Upper lobe of left lung (tissue), 4 donors: ENCODE data around the gene PLSCR2.

Experiments
- EP300 ChIP-seq, 4 donors: sonication (generic); formaldehyde crosslinking; IDR thresholded peaks; one replicate each; pipeline ENCODE4 v1.5.1; 2017; ENCODE audit warnings: antibody characterized with exemption in 4 of 4, control low read depth in 2 of 4
- POLR2A ChIP-seq, 4 donors: fragments of 450-650 bp; IDR thresholded peaks; one replicate each; pipeline ENCODE4 v1.5.1; 2016 to 2017; ENCODE audit warnings: antibody characterized with exemption in 4 of 4, mild to moderate bottlenecking in 2 of 4
- TF ChIP-seq, protein P1 (sequence below), 6 experiments: fragments of 450-650 bp in 4 of 6; fragments of 200-600 bp in 2 of 6; sonication (generic) in 2 of 6; IDR thresholded peaks; one replicate each; pipeline ENCODE4 v1.5.1; 2016 to 2019; ENCODE audit warnings: antibody characterized with exemption in 6 of 6

DNA sequence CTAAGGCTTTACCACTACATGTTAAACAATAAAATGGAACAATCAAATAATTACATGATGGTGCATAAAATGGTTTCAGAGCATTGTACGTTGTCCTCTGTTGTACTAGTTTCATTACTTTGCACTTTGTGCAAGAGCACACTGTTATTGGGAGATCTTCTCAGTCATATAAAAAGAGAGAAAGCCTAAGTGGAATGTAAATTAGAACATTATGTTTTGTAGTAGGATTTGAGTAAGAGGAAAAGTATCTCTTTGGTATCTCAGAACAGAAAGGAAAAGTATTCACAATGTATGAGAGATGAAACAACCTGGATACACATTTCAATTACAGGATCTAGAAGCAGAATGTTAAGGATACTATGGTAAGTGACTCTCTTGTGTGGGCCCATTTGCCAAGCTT is 26.9 kb upstream of the PLSCR2 start:
- no peak for TF ChIP-seq EP300 (IDR thresholded peaks at IDR 0.05)
- TF ChIP-seq, protein P1, sequence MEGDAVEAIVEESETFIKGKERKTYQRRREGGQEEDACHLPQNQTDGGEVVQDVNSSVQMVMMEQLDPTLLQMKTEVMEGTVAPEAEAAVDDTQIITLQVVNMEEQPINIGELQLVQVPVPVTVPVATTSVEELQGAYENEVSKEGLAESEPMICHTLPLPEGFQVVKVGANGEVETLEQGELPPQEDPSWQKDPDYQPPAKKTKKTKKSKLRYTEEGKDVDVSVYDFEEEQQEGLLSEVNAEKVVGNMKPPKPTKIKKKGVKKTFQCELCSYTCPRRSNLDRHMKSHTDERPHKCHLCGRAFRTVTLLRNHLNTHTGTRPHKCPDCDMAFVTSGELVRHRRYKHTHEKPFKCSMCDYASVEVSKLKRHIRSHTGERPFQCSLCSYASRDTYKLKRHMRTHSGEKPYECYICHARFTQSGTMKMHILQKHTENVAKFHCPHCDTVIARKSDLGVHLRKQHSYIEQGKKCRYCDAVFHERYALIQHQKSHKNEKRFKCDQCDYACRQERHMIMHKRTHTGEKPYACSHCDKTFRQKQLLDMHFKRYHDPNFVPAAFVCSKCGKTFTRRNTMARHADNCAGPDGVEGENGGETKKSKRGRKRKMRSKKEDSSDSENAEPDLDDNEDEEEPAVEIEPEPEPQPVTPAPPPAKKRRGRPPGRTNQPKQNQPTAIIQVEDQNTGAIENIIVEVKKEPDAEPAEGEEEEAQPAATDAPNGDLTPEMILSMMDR (IDR thresholded peaks at IDR 0.05) = no peak
- no peak for TF ChIP-seq POLR2A (IDR thresholded peaks at IDR 0.05)
